RWPE2 (cell line): ENCODE results near the gene GUCY2D.

Source experiments
- ATAC-seq: fragments of 200-7000 bp; cut with Tn5 transposase; 3 replicates; pipeline ENCODE4 v1.9.1; 2021; ENCODE audit warnings: low read depth
- DNase-seq: peaks from one replicate; pipeline ENCODE4 v3.0.0-alpha.2; 2020; ENCODE audit warnings: low spot score
- H3K27ac ChIP-seq: fragments of 450-650 bp; 2 replicates; pipeline ENCODE4 v1.5.1; 2017; ENCODE audit warnings: mild to moderate bottlenecking; ENCODE audit not compliant: poor library complexity, severe bottlenecking
- H3K27me3 ChIP-seq: fragments of 250-450 bp; sonication (Bioruptor Pico); 2 replicates; pipeline ENCODE4 v1.5.1; 2021; ENCODE audit warnings: mild to moderate bottlenecking, moderate library complexity; ENCODE audit not compliant: insufficient read depth, poor library complexity, severe bottlenecking
- H3K36me3 ChIP-seq: fragments of 250-450 bp; sonication (Bioruptor Pico); 2 replicates; pipeline ENCODE4 v1.5.1; 2020; ENCODE audit warnings: low read depth, mild to moderate bottlenecking, moderate library complexity
- H3K4me1 ChIP-seq: fragments of 250-450 bp; sonication (Bioruptor Pico); 2 replicates; pipeline ENCODE4 v1.5.1; 2021; ENCODE audit warnings: mild to moderate bottlenecking, moderate library complexity; ENCODE audit not compliant: insufficient read depth, poor library complexity, severe bottlenecking
- H3K4me3 ChIP-seq: fragments of 250-450 bp; sonication (Bioruptor Pico); 2 replicates; pipeline ENCODE4 v1.5.1; 2021; ENCODE audit warnings: mild to moderate bottlenecking, moderate library complexity; ENCODE audit not compliant: severe bottlenecking
- H3K9me3 ChIP-seq: fragments of 250-450 bp; sonication (Bioruptor Pico); 2 replicates; pipeline ENCODE4 v1.5.1; 2021; ENCODE audit warnings: mild to moderate bottlenecking, moderate library complexity; ENCODE audit not compliant: severe bottlenecking
- TF ChIP-seq, protein P1 (sequence below): fragments of 450-650 bp; IDR thresholded peaks from one replicate; pipeline ENCODE4 v1.5.1; 2017; ENCODE audit warnings: mild to moderate bottlenecking, moderate library complexity; ENCODE audit not compliant: poor library complexity, severe bottlenecking

Gene GUCY2D

GRCh38 chr17:8038954-8039610, 36.7 kb downstream of the GUCY2D start, which contains the start of gene ALOX15B:
Gene ALOX15B, plus strand, starts transcription at chr17:8039059. Its CDS starts 97 bp downstream, at chr17:8039156.
- ATAC-seq (peak; percentile 33; the same call in 1 of the 3 replicates), DNase-seq (no peak)
- Histone ChIP-seq H3K9me3 (no peaks in the 10 kb centered on the region), H3K36me3 (no peaks in the 10 kb centered on the region), H3K27ac (no peak within 1 kb of the TSS), H3K27me3 (no peaks in the 10 kb centered on the region), H3K4me1 (peaks cover 17% of the 10 kb centered on the region), H3K4me3 (peak within 1 kb of the TSS; percentile 21)
- TF ChIP-seq, protein P1, sequence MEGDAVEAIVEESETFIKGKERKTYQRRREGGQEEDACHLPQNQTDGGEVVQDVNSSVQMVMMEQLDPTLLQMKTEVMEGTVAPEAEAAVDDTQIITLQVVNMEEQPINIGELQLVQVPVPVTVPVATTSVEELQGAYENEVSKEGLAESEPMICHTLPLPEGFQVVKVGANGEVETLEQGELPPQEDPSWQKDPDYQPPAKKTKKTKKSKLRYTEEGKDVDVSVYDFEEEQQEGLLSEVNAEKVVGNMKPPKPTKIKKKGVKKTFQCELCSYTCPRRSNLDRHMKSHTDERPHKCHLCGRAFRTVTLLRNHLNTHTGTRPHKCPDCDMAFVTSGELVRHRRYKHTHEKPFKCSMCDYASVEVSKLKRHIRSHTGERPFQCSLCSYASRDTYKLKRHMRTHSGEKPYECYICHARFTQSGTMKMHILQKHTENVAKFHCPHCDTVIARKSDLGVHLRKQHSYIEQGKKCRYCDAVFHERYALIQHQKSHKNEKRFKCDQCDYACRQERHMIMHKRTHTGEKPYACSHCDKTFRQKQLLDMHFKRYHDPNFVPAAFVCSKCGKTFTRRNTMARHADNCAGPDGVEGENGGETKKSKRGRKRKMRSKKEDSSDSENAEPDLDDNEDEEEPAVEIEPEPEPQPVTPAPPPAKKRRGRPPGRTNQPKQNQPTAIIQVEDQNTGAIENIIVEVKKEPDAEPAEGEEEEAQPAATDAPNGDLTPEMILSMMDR: no peak

DNA sequence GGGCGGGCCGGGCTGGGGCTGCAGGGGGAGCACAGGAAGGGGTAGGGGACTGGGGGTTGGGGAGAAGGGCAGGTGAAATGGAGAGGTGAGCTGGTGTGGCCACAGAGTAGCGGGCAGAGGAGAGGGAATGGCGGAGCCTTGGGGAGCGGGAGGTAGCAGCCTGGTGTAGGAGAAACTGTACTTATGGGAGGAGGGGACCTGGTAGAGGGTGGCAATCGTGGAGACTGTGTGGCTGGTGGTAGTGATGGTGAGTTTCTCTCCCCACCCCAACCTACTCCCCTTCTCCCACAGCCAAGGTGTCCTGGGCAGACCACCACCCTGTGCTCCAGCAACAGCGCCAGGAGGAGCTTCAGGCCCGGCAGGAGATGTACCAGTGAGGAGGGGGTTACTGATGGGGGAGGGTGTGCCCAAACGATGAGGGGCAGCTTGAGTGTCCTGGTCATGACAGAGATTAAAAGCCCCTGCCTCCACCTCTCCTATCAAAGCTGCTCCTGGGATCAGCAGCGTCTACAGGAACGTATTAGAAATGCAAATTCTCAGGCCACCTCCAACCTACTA, 37.3 kb downstream of the GUCY2D start:
- peaks cover 17% of the 10 kb centered on the region for H3K4me1 ChIP-seq
- ATAC-seq: no peak
- H3K27me3 ChIP-seq: no peaks in the 10 kb centered on the region
- peak overlapping the region; percentile 70 for H3K27ac ChIP-seq
- no peaks in the 10 kb centered on the region for H3K9me3 ChIP-seq
- TF ChIP-seq, protein P1: no peak
- H3K36me3 ChIP-seq: no peaks in the 10 kb centered on the region
- no peak overlapping the region for H3K4me3 ChIP-seq
- DNase-seq: no peak

GRCh38 chr17:8041249-8041928, 39.0 kb downstream of the GUCY2D start:
- no peak for DNase-seq
- no peak overlapping the region for H3K4me3 ChIP-seq
- H3K9me3 ChIP-seq: no peaks in the 10 kb centered on the region
- H3K36me3 ChIP-seq: no peaks in the 10 kb centered on the region
- no peaks in the 10 kb centered on the region for H3K27me3 ChIP-seq
- H3K27ac ChIP-seq: peak overlapping the region; percentile 70
- TF ChIP-seq, protein P1: peak; percentile 82
- H3K4me1 ChIP-seq: peaks cover 17% of the 10 kb centered on the region
- ATAC-seq: peak; percentile 62

DNA sequence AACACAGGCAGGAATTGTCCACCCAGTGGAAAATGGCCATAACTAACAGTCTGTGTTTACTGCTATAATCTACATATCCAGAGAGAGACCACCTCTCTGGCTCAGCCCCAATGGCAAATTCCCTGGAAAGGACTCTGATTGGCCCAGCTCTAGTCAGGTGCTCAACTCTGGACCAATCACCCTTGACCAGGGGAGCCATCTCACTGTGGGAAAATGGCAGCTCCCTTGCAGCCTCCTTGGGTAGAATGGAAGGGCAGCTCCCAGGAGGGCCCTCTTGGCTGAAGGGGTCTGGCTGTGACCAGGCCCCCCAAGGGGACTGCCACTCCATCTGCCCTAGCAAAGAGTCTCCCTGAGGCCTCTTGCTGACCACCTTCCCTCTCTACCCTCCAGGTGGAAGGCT, 39.6 kb downstream of the GUCY2D start:
- Histone ChIP-seq H3K36me3 (no peaks in the 10 kb centered on the region), H3K9me3 (no peaks in the 10 kb centered on the region), H3K27ac (peak overlapping the region; percentile 70), H3K27me3 (no peaks in the 10 kb centered on the region), H3K4me3 (no peak overlapping the region), H3K4me1 (peaks cover 17% of the 10 kb centered on the region)
- ATAC-seq (no peak), DNase-seq (no peak)
- TF ChIP-seq, protein P1: no peak
